Activated T-cell treated with anti-CD3 and anti-CD28 coated beads, Interleukin-2, amount 50 U/mL, for 4 hours (primary cell): ENCODE results near the gene TTC8. TPM values are rescaled to one million over a fixed set of nuclear protein-coding genes. Genes with fewer than 3 reads are reported as not detected.
"Not testable (repeated sequence)": the region's sequence is repeated elsewhere in the genome, so short reads cannot be mapped to it uniquely, and the experiment has no call there.

Experiments used
- ATAC-seq, 2 donors: fragments of 200-7000 bp; cut with Tn5 transposase; one replicate each; pipeline ENCODE4 v1.10.0; 2021
- DNase-seq: peaks from one replicate; pipeline ENCODE4 v3.0.0-alpha.2; 2020
- H3K27me3 Mint-ChIP-seq: one replicate; pipeline ENCODE4 v1.8.0; 2021; ENCODE audit warnings: low read depth, mixed read lengths
- H3K36me3 Mint-ChIP-seq: one replicate; pipeline ENCODE4 v1.8.0; 2022; ENCODE audit warnings: mixed read lengths; ENCODE audit not compliant: insufficient read depth
- H3K4me1 Mint-ChIP-seq: one replicate; pipeline ENCODE4 v1.8.0; 2021; ENCODE audit warnings: low read depth, mixed read lengths
- H3K4me3 Mint-ChIP-seq: one replicate; pipeline ENCODE4 v1.8.0; 2021; ENCODE audit warnings: mild to moderate bottlenecking, moderate library complexity, mixed read lengths
- H3K9me3 Mint-ChIP-seq: one replicate; pipeline ENCODE4 v1.8.0; 2021; ENCODE audit warnings: mixed read lengths
- total RNA-seq, 3 donors: library from RNA; stranded (reverse); gene quantifications; one replicate each; pipeline ENCODE4 v1.2.1, GENCODE V29; 2021

The TTC8 gene
- total RNA-seq, 3 donors from 2014 or later = 3.8 to 5.2 (median 4.0) TPM

GRCh38 chr14:88837495-88837894 lies 13.0 kb downstream of the TTC8 start:
- H3K36me3 Mint-ChIP-seq = peaks cover 7% of the 10 kb centered on the region
- H3K4me1 Mint-ChIP-seq = no peaks in the 10 kb centered on the region
- no peak for ATAC-seq
- no peak for DNase-seq
- no peak overlapping the region for H3K4me3 Mint-ChIP-seq
- H3K9me3 Mint-ChIP-seq = no peaks in the 10 kb centered on the region
- peaks cover 7% of the 10 kb centered on the region for H3K27me3 Mint-ChIP-seq

GRCh38 chr14:88838015-88838414 lies 13.6 kb downstream of the TTC8 start:
- DNase-seq = no peak
- Mint-ChIP-seq H3K9me3 (no peaks in the 10 kb centered on the region), H3K27me3 (peaks cover 7% of the 10 kb centered on the region), H3K36me3 (peaks cover 8% of the 10 kb centered on the region), H3K4me3 (no peak overlapping the region), H3K4me1 (no peaks in the 10 kb centered on the region)
- no peak for ATAC-seq

- no peak for ATAC-seq
Measured at GRCh38 chr14:88840926-88841325, 16.5 kb downstream of the TTC8 start.

DNA sequence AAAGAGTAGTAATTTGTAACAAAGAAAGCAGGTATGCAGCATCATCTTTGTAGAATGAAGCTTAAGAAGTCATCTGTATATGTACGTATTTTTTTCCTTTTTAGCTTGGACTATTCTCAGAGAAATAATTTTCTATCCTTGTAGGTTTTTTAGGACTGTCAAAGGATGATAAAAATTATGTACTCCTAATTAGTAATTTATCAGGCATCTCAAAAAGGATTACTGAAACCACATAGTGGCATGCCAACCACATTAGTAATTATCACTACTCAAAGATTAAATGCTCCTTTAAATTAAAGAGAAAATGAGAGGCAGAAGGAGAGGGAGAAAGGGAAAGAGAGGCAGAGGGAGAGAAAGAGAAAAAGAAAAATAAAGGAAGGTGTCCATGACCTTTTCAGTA lies 17.3 kb downstream of the TTC8 start:
- ATAC-seq = no peak
- peaks cover 8% of the 10 kb centered on the region for H3K36me3 Mint-ChIP-seq

More at GRCh38 chr14:88840926-88841325, 16.5 kb downstream of the TTC8 start:
- Mint-ChIP-seq H3K9me3 (no peaks in the 10 kb centered on the region), H3K27me3 (peaks cover 7% of the 10 kb centered on the region), H3K4me3 (no peak overlapping the region), H3K36me3 (peaks cover 8% of the 10 kb centered on the region), H3K4me1 (no peaks in the 10 kb centered on the region)
- no peak for DNase-seq

GRCh38 chr14:88842414-88842813 lies 18.0 kb downstream of the TTC8 start:
- H3K9me3 Mint-ChIP-seq = no peaks in the 10 kb centered on the region
- H3K36me3 Mint-ChIP-seq = peaks cover 8% of the 10 kb centered on the region
- H3K4me1 Mint-ChIP-seq = no peaks in the 10 kb centered on the region
- no peak overlapping the region for H3K4me3 Mint-ChIP-seq
- peaks cover 3% of the 10 kb centered on the region for H3K27me3 Mint-ChIP-seq
- DNase-seq (no peak), ATAC-seq (no peak)

More for the DNA sequence above, 17.3 kb downstream of the TTC8 start:
- DNase-seq = no peak
- no peak overlapping the region for H3K4me3 Mint-ChIP-seq
- no peaks in the 10 kb centered on the region for H3K9me3 Mint-ChIP-seq
- H3K27me3 Mint-ChIP-seq = peaks cover 7% of the 10 kb centered on the region
- no peaks in the 10 kb centered on the region for H3K4me1 Mint-ChIP-seq

DNA sequence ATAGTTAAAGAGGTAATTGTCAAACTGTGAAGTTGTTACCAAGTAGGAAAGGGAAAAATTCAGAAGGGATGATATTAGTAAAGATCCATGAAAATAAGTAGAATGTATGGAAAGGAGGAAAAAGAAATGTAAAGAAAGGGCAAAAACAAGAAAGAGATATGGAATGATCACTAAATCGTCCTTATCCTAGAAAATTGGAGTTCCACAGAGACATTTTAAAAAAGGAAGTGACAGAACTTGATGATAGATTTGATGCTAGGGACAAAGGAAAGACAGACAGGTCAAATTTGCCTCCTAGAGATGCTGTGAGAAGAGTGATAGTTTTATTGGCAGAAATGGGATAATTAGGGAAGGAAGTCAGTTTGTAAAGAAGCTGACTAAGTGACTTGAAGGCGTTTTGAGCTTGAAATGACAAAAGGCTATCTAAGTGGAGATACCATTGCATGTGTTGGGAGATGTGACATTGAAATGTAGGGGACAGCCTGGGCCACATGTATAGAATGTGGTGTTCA lies 20.6 kb downstream of the TTC8 start:
- Mint-ChIP-seq H3K4me1 (no peaks in the 10 kb centered on the region), H3K27me3 (no peaks in the 10 kb centered on the region), H3K9me3 (no peaks in the 10 kb centered on the region), H3K36me3 (peaks cover 8% of the 10 kb centered on the region), H3K4me3 (no peak overlapping the region)
- ATAC-seq (no peak), DNase-seq (no peak)

GRCh38 chr14:88848571-88848970 lies 24.1 kb downstream of the TTC8 start:
- ATAC-seq = no peak
- Mint-ChIP-seq H3K4me1 (no peaks in the 10 kb centered on the region), H3K27me3 (no peaks in the 10 kb centered on the region), H3K4me3 (no peak overlapping the region), H3K36me3 (no peaks in the 10 kb centered on the region), H3K9me3 (no peaks in the 10 kb centered on the region)
- DNase-seq = no peak

DNA sequence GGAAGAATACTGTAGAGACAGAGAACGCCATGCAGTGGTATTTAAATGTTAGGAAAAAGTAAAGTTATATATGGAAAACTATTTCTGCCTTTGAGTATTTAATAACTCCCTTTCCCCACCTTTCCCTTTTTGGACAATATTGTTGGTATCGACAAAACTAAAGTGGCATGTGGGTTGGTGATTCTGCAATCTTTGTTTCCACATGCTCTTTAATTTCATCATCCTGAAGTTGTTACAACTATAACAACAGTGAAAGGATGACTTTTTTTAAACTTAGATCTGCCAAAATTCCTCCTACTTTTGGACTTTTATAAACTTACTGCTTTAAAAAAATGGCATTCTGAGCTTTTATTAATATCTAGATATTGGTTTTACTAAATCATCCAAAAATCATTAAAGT lies 25.3 kb downstream of the TTC8 start:
- H3K27me3 Mint-ChIP-seq = no peaks in the 10 kb centered on the region
- H3K4me3 Mint-ChIP-seq = no peak overlapping the region
- no peaks in the 10 kb centered on the region for H3K36me3 Mint-ChIP-seq
- ATAC-seq = no peak
- DNase-seq = no peak
- H3K4me1 Mint-ChIP-seq = no peaks in the 10 kb centered on the region
- H3K9me3 Mint-ChIP-seq = no peaks in the 10 kb centered on the region

- no peak for DNase-seq
- Mint-ChIP-seq H3K9me3 (no peaks in the 10 kb centered on the region), H3K27me3 (no peaks in the 10 kb centered on the region), H3K4me1 (no peaks in the 10 kb centered on the region), H3K36me3 (no peaks in the 10 kb centered on the region), H3K4me3 (no peak overlapping the region)
- no peak for ATAC-seq
Measured at GRCh38 chr14:88851587-88851986, 27.1 kb downstream of the TTC8 start.

GRCh38 chr14:88852632-88853031 lies 28.2 kb downstream of the TTC8 start:
- DNase-seq (no peak), ATAC-seq (no peak)
- Mint-ChIP-seq H3K4me1 (no peaks in the 10 kb centered on the region), H3K27me3 (no peaks in the 10 kb centered on the region), H3K4me3 (no peak overlapping the region), H3K9me3 (no peaks in the 10 kb centered on the region), H3K36me3 (no peaks in the 10 kb centered on the region)

- H3K36me3 Mint-ChIP-seq = no peaks in the 10 kb centered on the region
- ATAC-seq = no peak
- H3K9me3 Mint-ChIP-seq = no peaks in the 10 kb centered on the region
- no peak overlapping the region for H3K4me3 Mint-ChIP-seq
- no peaks in the 10 kb centered on the region for H3K27me3 Mint-ChIP-seq
- no peaks in the 10 kb centered on the region for H3K4me1 Mint-ChIP-seq
- no peak for DNase-seq
Measured at GRCh38 chr14:88853129-88853528, 28.7 kb downstream of the TTC8 start.

- Mint-ChIP-seq H3K4me3 (no peak overlapping the region), H3K9me3 (peaks cover 3% of the 10 kb centered on the region), H3K36me3 (peaks cover 6% of the 10 kb centered on the region), H3K4me1 (no peaks in the 10 kb centered on the region), H3K27me3 (no peaks in the 10 kb centered on the region)
- DNase-seq (no peak), ATAC-seq (no peak)
Measured at GRCh38 chr14:88856786-88857366, 32.4 kb downstream of the TTC8 start.

- not testable (repeated sequence) for H3K4me3 Mint-ChIP-seq, DNase-seq, H3K27me3 Mint-ChIP-seq, H3K36me3 Mint-ChIP-seq, H3K4me1 Mint-ChIP-seq, ATAC-seq, H3K9me3 Mint-ChIP-seq
Measured at GRCh38 chr14:88857861-88858260, 33.4 kb downstream of the TTC8 start.

DNA sequence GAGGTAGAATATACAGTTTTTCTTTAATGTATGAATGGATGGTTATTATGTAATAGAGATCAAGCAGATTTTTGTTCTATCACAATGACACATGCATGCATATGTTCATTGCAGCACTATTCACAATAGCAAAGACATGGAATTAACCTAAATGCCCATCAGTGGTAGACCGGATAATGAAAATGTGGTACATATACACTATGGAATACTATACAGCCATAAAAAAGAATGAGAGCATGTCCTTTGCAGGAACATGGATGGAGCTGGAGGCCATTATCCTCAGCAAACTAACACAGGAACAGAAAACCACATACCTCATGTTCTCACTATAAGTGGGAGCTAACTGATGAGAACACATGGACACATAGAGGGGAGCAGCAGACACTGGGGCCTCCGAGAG lies 34.7 kb downstream of the TTC8 start:
- not testable (repeated sequence) for H3K4me1 Mint-ChIP-seq, DNase-seq, H3K36me3 Mint-ChIP-seq, H3K4me3 Mint-ChIP-seq, H3K27me3 Mint-ChIP-seq, ATAC-seq, H3K9me3 Mint-ChIP-seq

DNA sequence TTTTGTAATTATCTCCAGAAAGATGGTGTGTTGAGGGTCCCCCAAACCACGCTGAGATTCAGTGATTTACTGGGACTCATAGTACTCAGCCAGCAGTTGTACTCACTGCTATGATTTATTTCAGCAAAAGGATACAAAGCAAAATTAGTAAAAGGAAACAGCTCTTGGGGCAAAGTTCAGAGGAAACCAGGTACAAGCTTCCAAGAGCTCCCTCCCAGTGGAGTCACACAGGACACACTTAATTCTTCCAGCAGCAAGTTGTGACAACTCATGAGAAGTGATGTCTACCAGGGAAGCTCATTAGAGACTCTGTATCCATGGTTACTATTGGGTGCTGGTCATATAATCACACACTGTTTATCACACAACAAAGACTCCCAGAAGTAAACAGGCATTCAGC lies 38.7 kb downstream of the TTC8 start:
- DNase-seq (no peak), ATAC-seq (no peak)
- Mint-ChIP-seq H3K4me1 (no peaks in the 10 kb centered on the region), H3K4me3 (no peak overlapping the region), H3K27me3 (no peaks in the 10 kb centered on the region), H3K36me3 (peaks cover 6% of the 10 kb centered on the region), H3K9me3 (peaks cover 3% of the 10 kb centered on the region)
